ENCODE results near the gene PPP2R2C. TPM values are rescaled to one million over a fixed set of nuclear protein-coding genes. Genes with fewer than 3 reads are reported as not detected.
A peak's percentile ranks its signal among the peaks of the same experiment; 100 is the strongest.

PPP2R2C gene
- total and polyA plus RNA-seq, 10 donors: 0.07 to 1.3 (median 0.23) TPM; not detected in 1

- Histone ChIP-seq H3K27ac (no peak overlapping the region), H3K4me1 (peaks cover 2 to 23% (median 16%) of the 10 kb centered on the region in 6 donors), H3K9me3 (peaks cover 0 to 6% (median 0%) of the 10 kb centered on the region in 8 donors), H3K4me3 (no peak overlapping the region), H3K36me3 (no peaks in the 10 kb centered on the region), H3K27me3 (replicated peaks in 1 of 7) (peaks cover 0 to 88% (median 28%) of the 10 kb centered on the region in 7 donors)
- TF ChIP-seq, protein P1, sequence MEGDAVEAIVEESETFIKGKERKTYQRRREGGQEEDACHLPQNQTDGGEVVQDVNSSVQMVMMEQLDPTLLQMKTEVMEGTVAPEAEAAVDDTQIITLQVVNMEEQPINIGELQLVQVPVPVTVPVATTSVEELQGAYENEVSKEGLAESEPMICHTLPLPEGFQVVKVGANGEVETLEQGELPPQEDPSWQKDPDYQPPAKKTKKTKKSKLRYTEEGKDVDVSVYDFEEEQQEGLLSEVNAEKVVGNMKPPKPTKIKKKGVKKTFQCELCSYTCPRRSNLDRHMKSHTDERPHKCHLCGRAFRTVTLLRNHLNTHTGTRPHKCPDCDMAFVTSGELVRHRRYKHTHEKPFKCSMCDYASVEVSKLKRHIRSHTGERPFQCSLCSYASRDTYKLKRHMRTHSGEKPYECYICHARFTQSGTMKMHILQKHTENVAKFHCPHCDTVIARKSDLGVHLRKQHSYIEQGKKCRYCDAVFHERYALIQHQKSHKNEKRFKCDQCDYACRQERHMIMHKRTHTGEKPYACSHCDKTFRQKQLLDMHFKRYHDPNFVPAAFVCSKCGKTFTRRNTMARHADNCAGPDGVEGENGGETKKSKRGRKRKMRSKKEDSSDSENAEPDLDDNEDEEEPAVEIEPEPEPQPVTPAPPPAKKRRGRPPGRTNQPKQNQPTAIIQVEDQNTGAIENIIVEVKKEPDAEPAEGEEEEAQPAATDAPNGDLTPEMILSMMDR (IDR thresholded peaks at IDR 0.05 in 8 of 11, conservative IDR thresholded peaks at IDR 0.05 in 3 of 11): no peak
- no peak for TF ChIP-seq POLR2A (IDR thresholded peaks at IDR 0.05)
- TF ChIP-seq POLR2AphosphoS5 (IDR thresholded peaks at IDR 0.05): no peak
- 68 to 79% (median 71%) methylated on average over 9 of the region's 9 CpGs for WGBS, 5 donors
- DNase-seq: peak; percentile 11
- intact Hi-C loops (cut with DNase I; ENCODE audit: low total_unique reads): no loop called here
Measured at GRCh38 chr4:6474705-6475457, 2.5 kb upstream of the PPP2R2C start.

GRCh38 chr4:6474053-6474568 is 1.7 kb upstream of the PPP2R2C start:
- no peaks in the 10 kb centered on the region for H3K36me3 ChIP-seq
- H3K27me3 ChIP-seq (replicated peaks in 1 of 7): peaks cover 0 to 92% (median 36%) of the 10 kb centered on the region in 7 donors
- no peak overlapping the region for H3K27ac ChIP-seq
- no peak overlapping the region for H3K4me3 ChIP-seq
- WGBS, 5 donors: 49 to 59% (median 52%) methylated on average over 5 of the region's 5 CpGs
- peaks cover 2 to 23% (median 16%) of the 10 kb centered on the region in 6 donors for H3K4me1 ChIP-seq
- no peak for TF ChIP-seq POLR2A (IDR thresholded peaks at IDR 0.05)
- TF ChIP-seq, protein P1 (IDR thresholded peaks at IDR 0.05 in 8 of 11, conservative IDR thresholded peaks at IDR 0.05 in 3 of 11): no peak
- peak; percentile 38 for DNase-seq
- intact Hi-C loops (cut with DNase I; ENCODE audit: low total_unique reads): no loop called here
- peaks cover 0 to 6% (median 0%) of the 10 kb centered on the region in 8 donors for H3K9me3 ChIP-seq

DNA sequence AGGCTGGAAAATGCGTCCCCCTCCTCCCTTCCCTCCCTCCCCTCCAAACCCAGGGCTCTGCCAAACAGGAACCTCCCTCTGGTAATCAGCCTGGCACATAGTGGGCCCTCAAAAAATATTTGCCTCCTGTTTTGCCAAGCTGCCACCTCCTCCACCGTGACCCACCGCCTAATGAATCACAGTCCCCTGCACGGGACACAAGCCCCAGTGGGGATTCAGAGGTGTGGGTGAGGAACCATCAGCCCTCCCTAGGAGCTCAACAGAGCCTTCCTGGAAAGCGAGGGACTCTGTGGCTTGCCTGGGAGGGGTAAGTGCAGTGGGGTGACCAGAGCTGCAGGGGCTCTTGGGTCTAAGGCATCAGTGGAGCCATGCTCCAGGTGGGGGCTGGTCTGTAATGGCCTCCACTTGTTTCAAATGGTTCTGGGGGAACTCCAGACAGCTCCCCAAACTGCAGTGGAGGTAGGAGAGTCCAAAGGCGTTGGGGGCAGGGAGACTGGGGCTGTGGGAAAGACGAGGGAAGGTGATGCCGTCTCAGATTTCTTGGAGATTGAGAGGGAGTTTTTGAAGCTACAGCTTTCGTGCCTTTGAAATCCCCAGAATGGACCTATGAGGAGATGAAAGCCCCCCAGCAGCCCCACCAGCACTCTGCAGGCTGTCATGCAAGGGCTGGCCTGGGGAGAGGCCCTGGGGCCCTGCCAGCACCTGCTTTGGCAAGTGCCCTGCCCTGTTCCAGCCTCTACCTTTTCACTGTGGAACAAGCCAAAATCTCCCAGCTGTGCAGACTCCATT is 1.0 kb upstream of the PPP2R2C start:
- DNase-seq: peak; percentile 51

More for the DNA sequence above, 1.0 kb upstream of the PPP2R2C start:
- TF ChIP-seq POLR2A (IDR thresholded peaks at IDR 0.05) (no peak), POLR2AphosphoS5 (IDR thresholded peaks at IDR 0.05) (no peak)
- TF ChIP-seq, protein P1 (IDR thresholded peaks at IDR 0.05 in 8 of 11, conservative IDR thresholded peaks at IDR 0.05 in 3 of 11): no peak
- Histone ChIP-seq H3K27me3 (replicated peaks in 1 of 7) (peaks cover 0 to 92% (median 37%) of the 10 kb centered on the region in 7 donors), H3K36me3 (no peaks in the 10 kb centered on the region), H3K9me3 (peaks cover 0 to 6% (median 0%) of the 10 kb centered on the region in 8 donors), H3K4me1 (peaks cover 2 to 23% (median 16%) of the 10 kb centered on the region in 6 donors), H3K4me3 (no peak overlapping the region), H3K27ac (no peak overlapping the region)
- intact Hi-C loops (cut with DNase I; ENCODE audit: low total_unique reads): no loop called here
- 35 to 47% (median 40%) methylated on average over 9 of the region's 9 CpGs for WGBS, 5 donors
